GM18858 (cell line): ENCODE measurements around the gene CD6.
"Not testable (repeated sequence)": the region's sequence is repeated elsewhere in the genome, so short reads cannot be mapped to it uniquely, and the experiment has no call there.

ENCODE experiments used
- ATAC-seq: cut with Tn5 transposase; IDR thresholded peaks from one replicate; pipeline ENCODE4 v1.9.1; 2021; ENCODE audit not compliant: unreplicated experiment

Gene CD6

GRCh38 chr11:60951904-60952741 is 19.4 kb upstream of the CD6 start, which contains the start of gene SLC15A3:
SLC15A3 (minus strand) TSS chr11:60952176; CDS start chr11:60951551, 625 bp downstream.
- ATAC-seq: peak; percentile 64

- no peak for ATAC-seq
Observed at GRCh38 chr11:60952742-60953170, 18.7 kb upstream of the CD6 start.

GRCh38 chr11:60953781-60954180 is 17.7 kb upstream of the CD6 start:
- no peak for ATAC-seq

- no peak for ATAC-seq
Observed at GRCh38 chr11:60954421-60954820, 17.1 kb upstream of the CD6 start.

- no peak for ATAC-seq
Observed at GRCh38 chr11:60955571-60955970, 15.9 kb upstream of the CD6 start.

- ATAC-seq: no peak
Observed at GRCh38 chr11:60957188-60957587, 14.3 kb upstream of the CD6 start.

GRCh38 chr11:60959431-60959830 is 12.0 kb upstream of the CD6 start:
- no peak for ATAC-seq

- ATAC-seq: no peak
Observed at GRCh38 chr11:60960405-60960804, 11.1 kb upstream of the CD6 start.

GRCh38 chr11:60964801-60965200 is 6.7 kb upstream of the CD6 start:
- no peak for ATAC-seq

- ATAC-seq: no peak
Observed at GRCh38 chr11:60966890-60967289, 4.6 kb upstream of the CD6 start.

GRCh38 chr11:60968223-60968622 is 3.3 kb upstream of the CD6 start:
- no peak for ATAC-seq

GRCh38 chr11:60970369-60970774 is 1.1 kb upstream of the CD6 start:
- ATAC-seq: no peak

GRCh38 chr11:60970890-60971289 is 590 bp upstream of the CD6 start:
- ATAC-seq: no peak

- no peak for ATAC-seq
Observed at GRCh38 chr11:60972182-60973030, 926 bp downstream of the CD6 start.

- no peak for ATAC-seq
Observed at GRCh38 chr11:60973699-60974098, 2.2 kb downstream of the CD6 start.

- not testable (repeated sequence) for ATAC-seq
Observed at GRCh38 chr11:60974316-60974715, 2.8 kb downstream of the CD6 start.

GRCh38 chr11:60974726-60975125 is 3.2 kb downstream of the CD6 start:
- ATAC-seq: no peak

GRCh38 chr11:60977224-60977623 is 5.7 kb downstream of the CD6 start:
- ATAC-seq: no peak

- ATAC-seq: no peak
Observed at GRCh38 chr11:60977836-60978235, 6.4 kb downstream of the CD6 start.

- ATAC-seq: no peak
Observed at GRCh38 chr11:60978546-60979380, 7.3 kb downstream of the CD6 start.

- no peak for ATAC-seq
Observed at GRCh38 chr11:60981515-60981914, 10.0 kb downstream of the CD6 start.
